GM19193 (cell line): ENCODE results near the gene LMBR1.

Experiments used
- POLR2A ChIP-seq: IDR thresholded peaks from 4 replicates; pipeline ENCODE4 v1.6.1; 2011; ENCODE audit not compliant: insufficient read depth, insufficient read length; ENCODE audit errors: extremely low read depth

LMBR1 gene

GRCh38 chr7:156781972-156782371, 111.0 kb downstream of the LMBR1 start:
- no peak for TF ChIP-seq POLR2A

- no peak for TF ChIP-seq POLR2A
These were observed 112.1 kb downstream of the LMBR1 start for GRCh38 chr7:156780724-156781455.

GRCh38 chr7:156778668-156779067, 114.3 kb downstream of the LMBR1 start:
- TF ChIP-seq POLR2A = no peak

GRCh38 chr7:156778201-156778600, 114.8 kb downstream of the LMBR1 start:
- TF ChIP-seq POLR2A = no peak

DNA sequence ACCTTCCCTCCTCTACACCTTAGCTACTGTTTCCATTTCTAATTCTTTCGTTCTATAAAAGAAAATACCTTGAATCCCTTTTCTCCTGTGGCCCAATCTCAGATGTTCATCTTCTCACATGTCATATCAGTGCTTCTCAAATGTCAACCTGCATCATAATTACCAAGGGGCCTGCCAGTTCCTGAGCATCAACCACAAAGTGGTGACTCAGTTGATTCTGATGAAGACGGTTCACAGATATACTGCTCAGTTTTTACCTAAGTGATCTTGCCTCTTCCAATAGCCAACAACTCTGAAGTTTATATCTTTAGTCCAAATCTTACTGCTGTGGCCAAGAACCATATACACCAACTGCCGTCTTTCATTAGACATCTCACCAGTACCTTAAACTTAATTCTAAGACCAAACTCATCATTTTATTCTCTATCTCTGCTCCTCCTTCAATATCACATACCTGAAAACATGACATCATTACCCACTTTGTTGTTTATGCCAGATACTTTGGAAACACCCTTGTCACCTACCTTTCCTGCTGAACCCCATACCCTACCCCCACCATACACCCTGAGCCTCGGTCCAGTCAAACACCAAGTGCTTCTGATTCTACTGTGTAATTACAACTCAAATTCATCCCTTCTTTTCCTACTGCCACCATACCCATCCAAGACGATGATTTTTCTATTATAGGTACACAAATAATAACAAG, 115.5 kb downstream of the LMBR1 start:
- TF ChIP-seq POLR2A = no peak

- TF ChIP-seq POLR2A = no peak
These were observed 116.5 kb downstream of the LMBR1 start for GRCh38 chr7:156776527-156776926.

DNA sequence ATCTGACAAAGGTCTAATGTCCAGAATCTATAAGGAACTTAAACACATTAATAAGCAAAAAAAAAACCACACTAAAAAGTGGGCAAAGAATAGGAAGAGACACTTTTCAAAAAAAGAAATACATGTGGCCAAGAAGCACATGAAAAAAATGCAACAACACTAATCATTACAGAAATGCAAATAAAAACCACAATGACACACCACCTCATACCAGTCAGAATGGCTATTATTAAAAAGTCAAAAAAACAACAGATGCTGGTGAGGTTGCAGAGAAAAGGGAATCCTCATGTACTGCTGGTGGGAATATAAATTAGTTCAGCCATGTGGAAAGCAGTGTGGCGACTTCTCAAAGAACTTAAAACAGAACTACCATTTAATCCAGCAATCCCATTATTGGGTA, 119.0 kb downstream of the LMBR1 start:
- TF ChIP-seq POLR2A = no peak

DNA sequence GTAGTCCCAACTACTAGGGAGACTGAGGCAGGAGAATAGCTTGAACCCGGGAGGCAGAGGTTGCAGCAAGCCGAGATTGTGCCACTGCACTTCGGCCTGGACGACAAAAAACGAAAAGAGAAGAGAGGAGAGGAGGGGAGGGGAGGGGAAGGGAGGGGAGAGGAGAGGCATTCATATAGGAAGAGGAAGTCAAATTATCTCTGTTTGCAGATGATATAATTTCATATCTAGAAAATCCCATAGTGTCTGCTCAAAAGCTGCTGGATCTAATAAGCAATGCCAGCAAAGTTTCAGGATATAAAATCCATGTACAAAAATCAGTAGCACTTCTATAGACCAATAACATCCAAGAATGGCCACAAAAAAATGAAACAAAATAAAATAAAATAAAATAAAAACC, 120.3 kb downstream of the LMBR1 start:
- no peak for TF ChIP-seq POLR2A

DNA sequence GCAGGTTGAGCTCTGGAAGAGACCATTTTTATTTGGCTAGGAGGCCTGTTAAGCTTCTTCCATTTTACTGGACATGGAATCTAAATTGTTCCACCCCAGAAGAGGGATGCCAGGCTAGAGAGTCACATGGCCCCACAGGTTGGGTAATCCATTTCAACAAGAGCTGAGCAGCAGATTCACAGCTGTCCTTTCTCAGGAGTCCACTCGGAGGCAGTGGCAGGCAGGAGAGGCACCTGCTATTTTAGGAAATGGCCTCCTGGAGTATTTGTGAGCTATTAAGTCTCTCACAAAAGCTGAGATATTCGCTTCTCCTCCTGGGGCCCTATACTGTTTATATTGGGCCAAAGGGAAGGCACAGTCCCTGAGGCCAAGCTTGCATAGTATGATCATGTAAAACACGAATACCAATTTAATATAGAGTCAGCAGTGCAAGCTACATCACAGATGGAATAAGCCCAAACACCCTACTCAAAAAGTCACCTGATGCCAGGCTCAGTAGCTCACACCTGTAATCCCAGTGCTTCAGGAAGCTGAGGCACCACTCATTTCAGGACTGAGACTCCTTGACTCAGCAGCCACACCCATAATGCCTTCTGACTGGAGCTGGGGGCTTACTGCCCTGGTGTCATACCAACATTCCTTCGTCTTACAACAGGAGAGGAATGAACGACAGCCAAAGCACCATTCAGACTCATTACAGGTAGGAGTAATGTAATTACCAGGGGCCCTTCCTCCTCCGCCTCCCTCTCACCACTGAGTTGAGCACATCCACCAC, 124.1 kb downstream of the LMBR1 start:
- TF ChIP-seq POLR2A = no peak

- TF ChIP-seq POLR2A = no peak
These were observed 126.3 kb downstream of the LMBR1 start for GRCh38 chr7:156766666-156767065.

- no peak for TF ChIP-seq POLR2A
These were observed 126.9 kb downstream of the LMBR1 start for GRCh38 chr7:156765901-156766656.

DNA sequence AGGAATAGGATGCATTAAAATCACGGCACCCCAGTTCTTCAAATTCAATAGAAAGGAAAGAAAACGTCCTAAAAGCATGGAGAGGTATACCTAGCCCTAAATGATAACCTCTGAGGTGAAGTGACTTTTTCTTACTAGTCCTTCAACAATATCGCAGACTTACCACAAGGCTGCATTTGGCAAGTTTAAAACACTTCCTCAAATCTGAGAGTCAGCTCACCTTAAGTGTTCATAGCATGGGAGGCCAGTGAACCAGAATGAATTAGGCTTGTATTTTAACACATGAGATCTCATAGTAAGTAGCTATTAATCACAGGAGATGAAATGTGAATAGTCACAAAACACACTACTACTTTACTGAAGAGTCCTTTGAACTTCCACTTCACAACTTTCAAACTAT, 128.2 kb downstream of the LMBR1 start:
- TF ChIP-seq POLR2A = no peak

- no peak for TF ChIP-seq POLR2A
These were observed 128.8 kb downstream of the LMBR1 start for GRCh38 chr7:156764016-156764669.

DNA sequence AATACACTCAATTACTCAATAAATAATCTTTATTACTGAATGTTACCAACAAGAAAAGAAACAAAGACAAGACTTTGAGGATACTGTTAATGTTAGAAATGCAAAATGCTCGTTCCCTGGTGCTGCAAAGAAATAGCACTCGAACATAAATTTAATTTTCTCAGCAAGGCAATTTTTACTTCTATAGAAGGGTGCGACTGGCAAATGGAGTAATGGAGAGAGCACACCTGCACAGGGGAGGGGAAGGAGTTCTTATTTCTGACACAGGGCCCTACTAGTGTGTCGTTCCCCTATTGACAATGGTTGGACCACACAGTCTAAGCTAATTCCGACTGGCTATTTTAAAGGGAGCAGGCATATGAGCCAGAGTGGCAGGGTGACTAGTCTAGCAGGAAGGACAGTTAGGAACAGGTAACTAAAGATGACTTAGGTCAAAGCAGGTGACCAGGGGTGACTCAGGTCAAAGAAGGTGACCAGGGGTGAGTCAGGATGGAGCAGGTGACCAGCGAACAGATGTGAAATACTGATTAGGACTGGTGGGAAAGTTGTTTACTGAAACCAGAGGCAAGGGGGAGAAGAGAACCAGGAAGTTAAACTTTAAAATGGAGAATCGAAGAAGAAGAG, 133.3 kb downstream of the LMBR1 start:
- TF ChIP-seq POLR2A = no peak
